ENCODE measurements around the gene NAB1. TPM values are rescaled to one million over a fixed set of nuclear protein-coding genes. Genes with fewer than 3 reads are reported as not detected.

NAB1 gene
- polyA plus RNA-seq, 1 experiment = 14.1 TPM

- Histone ChIP-seq H3K4me3 (ENCODE audit: low read depth, low read length) (no peak overlapping the region), H3K36me3 (ENCODE audit: control insufficient read depth, insufficient read depth, low read length) (no peaks in the 10 kb centered on the region), H3K27me3 (ENCODE audit: control insufficient read depth, insufficient read depth, low read length) (no peaks in the 10 kb centered on the region; the same call in 1 of the 2 replicates)
- POLR2A ChIA-PET = no interaction called here
- CTCF ChIA-PET = interaction anchor here (0.6 to 1.1 kb wide), 3 partner anchors 11 to 113 kb away, joined by 3 to 4 read pairs (median 3); no protein-coding TSS in a partner anchor
- DNase-seq (ENCODE audit: low read depth) = no peak
- TF ChIP-seq, protein P1, sequence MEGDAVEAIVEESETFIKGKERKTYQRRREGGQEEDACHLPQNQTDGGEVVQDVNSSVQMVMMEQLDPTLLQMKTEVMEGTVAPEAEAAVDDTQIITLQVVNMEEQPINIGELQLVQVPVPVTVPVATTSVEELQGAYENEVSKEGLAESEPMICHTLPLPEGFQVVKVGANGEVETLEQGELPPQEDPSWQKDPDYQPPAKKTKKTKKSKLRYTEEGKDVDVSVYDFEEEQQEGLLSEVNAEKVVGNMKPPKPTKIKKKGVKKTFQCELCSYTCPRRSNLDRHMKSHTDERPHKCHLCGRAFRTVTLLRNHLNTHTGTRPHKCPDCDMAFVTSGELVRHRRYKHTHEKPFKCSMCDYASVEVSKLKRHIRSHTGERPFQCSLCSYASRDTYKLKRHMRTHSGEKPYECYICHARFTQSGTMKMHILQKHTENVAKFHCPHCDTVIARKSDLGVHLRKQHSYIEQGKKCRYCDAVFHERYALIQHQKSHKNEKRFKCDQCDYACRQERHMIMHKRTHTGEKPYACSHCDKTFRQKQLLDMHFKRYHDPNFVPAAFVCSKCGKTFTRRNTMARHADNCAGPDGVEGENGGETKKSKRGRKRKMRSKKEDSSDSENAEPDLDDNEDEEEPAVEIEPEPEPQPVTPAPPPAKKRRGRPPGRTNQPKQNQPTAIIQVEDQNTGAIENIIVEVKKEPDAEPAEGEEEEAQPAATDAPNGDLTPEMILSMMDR (IDR thresholded peaks at IDR 0.05; ENCODE audit: insufficient read depth, low read depth, low read length) = no peak
Measured at GRCh38 chr2:190628591-190629319, 20.1 kb upstream of the NAB1 start.

- peak; percentile 58 for DNase-seq (ENCODE audit: low read depth)
- Histone ChIP-seq H3K27me3 (ENCODE audit: control insufficient read depth, insufficient read depth, low read length) (no peaks in the 10 kb centered on the region), H3K4me3 (ENCODE audit: low read depth, low read length) (no peak overlapping the region), H3K36me3 (ENCODE audit: control insufficient read depth, insufficient read depth, low read length) (no peaks in the 10 kb centered on the region)
- TF ChIP-seq, protein P1 (IDR thresholded peaks at IDR 0.05; ENCODE audit: insufficient read depth, low read depth, low read length) = no peak
- ChIA-PET CTCF (no interaction called here), POLR2A (interaction anchor here (0.6 kb wide), 1 partner anchor 14 kb away, joined by 5 read pairs; the partner anchor contains the start of gene NAB1)
Measured at GRCh38 chr2:190634381-190634780, 14.5 kb upstream of the NAB1 start.

GRCh38 chr2:190635781-190636180, 13.1 kb upstream of the NAB1 start:
- H3K27me3 ChIP-seq (ENCODE audit: control insufficient read depth, insufficient read depth, low read length) = no peaks in the 10 kb centered on the region
- ChIA-PET POLR2A (interaction anchor here (0.7 kb wide), 1 partner anchor 61 kb away, joined by 3 read pairs; no protein-coding TSS in a partner anchor), CTCF (no interaction called here)
- no peak overlapping the region for H3K4me3 ChIP-seq (ENCODE audit: low read depth, low read length)
- no peak for DNase-seq (ENCODE audit: low read depth)
- TF ChIP-seq, protein P1 (IDR thresholded peaks at IDR 0.05; ENCODE audit: insufficient read depth, low read depth, low read length) = no peak
- no peaks in the 10 kb centered on the region for H3K36me3 ChIP-seq (ENCODE audit: control insufficient read depth, insufficient read depth, low read length)

DNA sequence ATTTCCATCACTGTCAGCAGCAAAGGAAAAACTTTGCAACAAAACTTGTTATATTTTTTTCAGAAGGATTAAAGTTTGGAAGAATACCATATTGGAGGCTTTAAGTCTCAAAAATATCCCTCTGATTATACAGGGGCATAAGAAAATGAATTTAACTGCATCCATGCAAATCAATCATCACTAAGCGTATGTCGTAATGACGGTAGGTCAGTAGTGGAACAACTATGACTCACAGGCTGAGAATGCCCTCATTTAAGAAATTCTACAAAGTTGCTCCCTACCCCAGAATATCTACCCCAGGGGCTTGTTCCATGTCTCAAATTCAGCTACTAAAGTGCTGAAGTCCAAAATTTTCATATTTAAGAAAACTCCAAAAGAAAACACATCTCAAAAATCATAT, 12.5 kb upstream of the NAB1 start:
- ChIA-PET CTCF (no interaction called here), POLR2A (interaction anchor here (0.7 kb wide), 1 partner anchor 61 kb away, joined by 3 read pairs; no protein-coding TSS in a partner anchor)
- Histone ChIP-seq H3K36me3 (ENCODE audit: control insufficient read depth, insufficient read depth, low read length) (no peaks in the 10 kb centered on the region), H3K27me3 (ENCODE audit: control insufficient read depth, insufficient read depth, low read length) (no peaks in the 10 kb centered on the region), H3K4me3 (ENCODE audit: low read depth, low read length) (no peak overlapping the region)
- DNase-seq (ENCODE audit: low read depth) = no peak
- TF ChIP-seq, protein P1 (IDR thresholded peaks at IDR 0.05; ENCODE audit: insufficient read depth, low read depth, low read length) = no peak

DNA sequence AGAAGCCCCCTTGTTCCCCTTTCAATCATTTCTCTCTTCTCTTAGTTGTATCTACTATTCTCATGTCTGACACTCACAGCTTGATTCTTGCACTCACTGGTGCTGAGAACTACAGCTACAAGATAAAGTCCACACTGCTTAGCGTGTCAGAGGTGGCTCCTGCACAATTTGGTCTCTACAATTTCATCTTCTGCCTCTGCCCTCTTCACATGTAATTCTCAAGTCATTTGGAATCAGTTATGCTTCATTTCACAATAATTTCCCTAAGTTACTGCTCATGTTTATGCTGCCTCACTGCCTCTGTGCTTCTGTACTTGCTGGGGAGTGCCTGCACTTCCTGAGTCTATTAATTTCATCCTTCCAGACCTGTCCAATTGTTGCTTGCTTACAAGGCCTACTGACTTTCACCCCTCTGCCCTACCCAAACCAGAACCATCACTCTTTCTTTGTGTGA, 11.6 kb upstream of the NAB1 start:
- Histone ChIP-seq H3K4me3 (ENCODE audit: low read depth, low read length) (no peak overlapping the region), H3K27me3 (ENCODE audit: control insufficient read depth, insufficient read depth, low read length) (no peaks in the 10 kb centered on the region), H3K36me3 (ENCODE audit: control insufficient read depth, insufficient read depth, low read length) (no peaks in the 10 kb centered on the region)
- TF ChIP-seq, protein P1 (IDR thresholded peaks at IDR 0.05; ENCODE audit: insufficient read depth, low read depth, low read length) = no peak
- DNase-seq (ENCODE audit: low read depth) = no peak
- ChIA-PET POLR2A (no interaction called here), CTCF (no interaction called here)
